GM12878 (cell line): Measurements from ENCODE around the gene MYO3B. TPM values are rescaled to one million over a fixed set of nuclear protein-coding genes. Genes with fewer than 3 reads are reported as not detected.
A peak's percentile ranks its signal among the peaks of the same experiment; 100 is the strongest.

Source experiments
- ATAC-seq: fragments of 200-7000 bp; cut with Tn5 transposase; 3 replicates; pipeline ENCODE4 v1.9.1; 2020; ENCODE audit warnings: mild to moderate bottlenecking, moderate library complexity
- BruUV-seq: library from RNA; stranded (reverse); fragments of 400-500 nt; replicated peaks from 2 replicates; lab custom pipeline; 2021; lab: Mats Ljungman, UMichigan
- CTCF ChIA-PET: fragments of 300-600 bp; sonication (Branson Sonifier 250); formaldehyde crosslinking; extraction: SDS; loops from one replicate; lab custom pipeline; 2021; ENCODE audit warnings: inconsistent platforms; lab: Yijun Ruan, JAX
- POLR2A ChIA-PET: fragments of 350-600 bp; formaldehyde crosslinking; extraction: SDS; loops from one replicate; lab custom pipeline; 2021; ENCODE audit warnings: inconsistent platforms; lab: Charles Lee
- RAD21 ChIA-PET: fragments of 300-600 bp; sonication (Branson Sonifier 250); formaldehyde crosslinking; loops from one replicate; lab custom pipeline; 2023; ENCODE audit warnings: antibody characterized with exemption; ENCODE audit not compliant: unreplicated experiment; lab: Charles Lee
- SMC1A ChIA-PET: fragments of 300-600 bp; sonication (Branson Sonifier 250); formaldehyde crosslinking; loops from one replicate; lab custom pipeline; 2023; ENCODE audit not compliant: unreplicated experiment, uncharacterized antibody; lab: Charles Lee
- DNase-seq: peaks from one replicate; pipeline ENCODE4 v3.0.0-alpha.2; 2011; ENCODE audit warnings: low read depth, low spot score
- FAIRE-seq: peaks from 3 replicates; lab custom pipeline; 2011; peaks lifted over from hg19 to GRCh38; lab: Jason Lieb, UNC
- H2AFZ ChIP-seq: 2 replicates; pipeline ENCODE4 v1.6.0; 2011; ENCODE audit warnings: low read depth, low read length, control low read depth; ENCODE audit not compliant: control insufficient read depth
- H3K27ac ChIP-seq: 2 replicates; pipeline ENCODE4 v1.5.1; 2011; ENCODE audit warnings: control low read depth; ENCODE audit not compliant: control insufficient read depth, insufficient read depth
- H3K27me3 ChIP-seq, 2 experiments: replicated peaks in 1 of 2; 2 replicates each; pipeline versions ENCODE4 v1.6.0 to v1.6.1; 2011; ENCODE audit warnings: low read length in 1 of 2; ENCODE audit not compliant: control insufficient read depth in 2 of 2, insufficient read depth in 2 of 2
- H3K36me3 ChIP-seq, 2 experiments: 2 replicates each; pipeline ENCODE4 v1.5.1; 2011; ENCODE audit warnings: low read length in 1 of 2; ENCODE audit not compliant: control insufficient read depth in 2 of 2, insufficient read depth in 2 of 2
- H3K4me1 ChIP-seq: 2 replicates; pipeline ENCODE4 v1.6.1; 2011; ENCODE audit warnings: mild to moderate bottlenecking, low read length, moderate library complexity, mixed read lengths; ENCODE audit not compliant: control insufficient read depth, insufficient read depth
- H3K4me2 ChIP-seq: 2 replicates; pipeline ENCODE4 v1.6.0; 2011; ENCODE audit warnings: control low read depth; ENCODE audit not compliant: control insufficient read depth, insufficient read depth
- H3K4me3 ChIP-seq: fragments of 200-600 bp; sonication (generic); 2 replicates; pipeline ENCODE4 v1.5.1; 2016
- H3K79me2 ChIP-seq: 2 replicates; pipeline ENCODE4 v1.6.0; 2011; ENCODE audit warnings: low read length; ENCODE audit not compliant: control insufficient read depth, insufficient read depth
- H3K9ac ChIP-seq: 2 replicates; pipeline ENCODE4 v1.8.0; 2011; ENCODE audit warnings: low read length, control low read depth, mixed read lengths; ENCODE audit not compliant: control insufficient read depth, insufficient read depth
- H3K9me3 ChIP-seq: replicated peaks from 3 replicates; pipeline ENCODE4 v1.5.1; 2011; ENCODE audit warnings: mild to moderate bottlenecking, low read length; ENCODE audit not compliant: control insufficient read depth, insufficient read depth
- H4K20me1 ChIP-seq: 2 replicates; pipeline ENCODE4 v1.6.0; 2011; ENCODE audit not compliant: control insufficient read depth, insufficient read depth
- ATF2 ChIP-seq: IDR thresholded peaks from 2 replicates; pipeline ENCODE4 v1.6.1; 2012; ENCODE audit warnings: low read length, inconsistent platforms
- BCL11A ChIP-seq: IDR thresholded peaks from 2 replicates; pipeline ENCODE4 v1.6.1; 2011; ENCODE audit warnings: low read depth, low read length
- CEBPZ ChIP-seq: fragments of 150-350 bp; IDR thresholded peaks from 2 replicates; pipeline ENCODE4 v1.6.1; 2016; ENCODE audit warnings: low read depth, low read length
- CREB1 ChIP-seq: IDR thresholded peaks from 2 replicates; pipeline ENCODE4 v1.6.1; 2012; ENCODE audit warnings: low read depth, mild to moderate bottlenecking, inconsistent platforms
- NFXL1 ChIP-seq: fragments of 450-650 bp; IDR thresholded peaks from 2 replicates; pipeline ENCODE4 v1.6.1; 2017; ENCODE audit warnings: antibody characterized with exemption, mild to moderate bottlenecking, borderline replicate concordance
- PRDM15 ChIP-seq: fragments of 450-650 bp; formaldehyde crosslinking; IDR thresholded peaks from 2 replicates; pipeline ENCODE4 v1.4.0; 2020; ENCODE audit warnings: mild to moderate bottlenecking, moderate library complexity
- ZNF592 ChIP-seq: fragments of 450-650 bp; IDR thresholded peaks from 2 replicates; pipeline ENCODE4 v1.6.1; 2017; ENCODE audit warnings: mild to moderate bottlenecking, moderate library complexity
- WGBS: methylation state at CpG from one replicate; pipeline ENCODE4 v1.1.6; 2016; ENCODE audit warnings: low lambda C conversion rate; ENCODE audit not compliant: insufficient replicate concordance, insufficient coverage; ENCODE audit errors: missing lambda C conversion rate; 5-methylcytosine and 5-hydroxymethylcytosine counted together
- in situ Hi-C: fragments of 300-500 bp; cut with MboI; formaldehyde crosslinking; loops from 9 replicates; pipeline ENCODE4 v1.14.3; 2018; ENCODE audit warnings: mixed read lengths
- intact Hi-C: fragments of 100-400 bp; cut with micrococcal nuclease; formaldehyde crosslinking; loops from one replicate; pipeline ENCODE4 v1.14.2; 2022; ENCODE audit not compliant: unreplicated experiment
- polyA plus RNA-seq, 11 experiments: library from polyadenylated mRNA; depleted of rRNA in 4 of 11; unstranded in 6 of 11; stranded (reverse) in 5 of 11; fragments of >200 nt; fragmentation: Nextera tagmentation in 4 of 11; fragmentation: Illumina TruSeq in 1 of 11; extraction: Ambion mirVana in 4 of 11; extraction: Trizol in 1 of 11; gene quantifications; 1 replicate in 1 of 11; 2 replicates in 10 of 11; pipeline versions ENCODE4 v1.2.1 to v1.2.3, GENCODE V29; 2011 to 2016; ENCODE audit warnings: inconsistent platforms in 2 of 11, missing spikeins in 2 of 11, low read depth in 1 of 11
- total RNA-seq, 4 experiments: library from RNA; depleted of rRNA in 3 of 4; stranded (reverse); fragments of >200 nt in 3 of 4; fragmentation: Illumina TruSeq in 1 of 4; extraction: Trizol in 1 of 4; gene quantifications; 2 replicates each; pipeline versions ENCODE4 v1.2.1 to v1.2.3, GENCODE V29; 2013 to 2021

The MYO3B gene
- total and polyA plus RNA-seq, 10 of the 15 experiments (the other 5 are each of a cell fraction or from before 2014, with no cell fraction given) = 1.1 to 7.1 (median 2.1) TPM

GRCh38 chr2:170690640-170691039 lies 512.7 kb downstream of the MYO3B start (continued):
- TF ChIP-seq PRDM15 (CRISPR knock-in tag) (no peak), NFXL1 (no peak), ZNF592 (no peak)

- Histone ChIP-seq H3K4me1 (no peaks in the 10 kb centered on the region), H3K9ac (no peak overlapping the region), H3K79me2 (no peaks in the 10 kb centered on the region), H3K36me3 (no peaks in the 10 kb centered on the region), H2AFZ (no peak overlapping the region), H4K20me1 (no peaks in the 10 kb centered on the region), H3K27me3 (no peaks in the 10 kb centered on the region; a peak in 1 of 4 replicates), H3K27ac (no peak overlapping the region), H3K4me3 (no peak overlapping the region), H3K9me3 (no peaks in the 10 kb centered on the region), H3K4me2 (no peak overlapping the region)
- 11% methylated on average over 11 of the region's 11 CpGs for WGBS
- RAD21 ChIA-PET = interaction anchor here (0.6 kb wide), 1 partner anchor 703 kb away, joined by 3 read pairs; no protein-coding TSS in a partner anchor
- FAIRE-seq = peak; percentile 38
- BruUV-seq = no TSS peak
- POLR2A ChIA-PET = no interaction called here
- intact Hi-C loops = no loop called here
- CTCF ChIA-PET = interaction anchor here (0.5 kb wide), 1 partner anchor 45 kb away, joined by 5 read pairs; no protein-coding TSS in a partner anchor
- DNase-seq = no peak
- ATAC-seq = no peak
- SMC1A ChIA-PET = interaction anchor here (3.0 kb wide), 1 partner anchor 15 kb away, joined by 8 read pairs; no protein-coding TSS in a partner anchor
- in situ Hi-C loops = no loop called here
- TF ChIP-seq ATF2 (no peak), CREB1 (no peak), CEBPZ (no peak), BCL11A (no peak)
Observed at GRCh38 chr2:170694316-170694715, 516.4 kb downstream of the MYO3B start.
